Progenitor cell of endocrine pancreas (in vitro differentiated cells): ENCODE results near the gene SNAPC1. TPM values are rescaled to one million over a fixed set of nuclear protein-coding genes. Genes with fewer than 3 reads are reported as not detected.

Source experiments
- DNase-seq: peaks from one replicate; pipeline ENCODE4 v3.0.0; 2021; ENCODE audit warnings: low spot score; ENCODE audit not compliant: unreplicated experiment
- H3K27ac Mint-ChIP-seq: 2 replicates; pipeline ENCODE4 v1.8.0; 2021; ENCODE audit warnings: mild to moderate bottlenecking, moderate library complexity, mixed read lengths
- H3K27me3 Mint-ChIP-seq: 2 replicates; pipeline ENCODE4 v1.8.0; 2021; ENCODE audit warnings: mixed read lengths
- H3K36me3 Mint-ChIP-seq: 2 replicates; pipeline ENCODE4 v1.8.0; 2022; ENCODE audit warnings: mixed read lengths; ENCODE audit not compliant: insufficient read depth
- H3K4me1 Mint-ChIP-seq: 2 replicates; pipeline ENCODE4 v1.8.0; 2021; ENCODE audit warnings: low read depth, mixed read lengths
- H3K4me3 Mint-ChIP-seq: 2 replicates; pipeline ENCODE4 v1.8.0; 2021; ENCODE audit warnings: low read depth, mild to moderate bottlenecking, moderate library complexity, mixed read lengths
- H3K9me3 Mint-ChIP-seq: 2 replicates; pipeline ENCODE4 v1.8.0; 2021; ENCODE audit warnings: low read depth, mixed read lengths
- total RNA-seq: library from RNA; stranded (reverse); gene quantifications from 2 replicates; pipeline ENCODE4 v1.2.1, GENCODE V29; 2021
- TF ChIP-seq, protein P1 (sequence below): fragments of 200-600 bp; sonication (generic); IDR thresholded peaks from one replicate; pipeline ENCODE4 v1.5.0; 2021; ENCODE audit warnings: antibody characterized with exemption, mild to moderate bottlenecking; ENCODE audit not compliant: unreplicated experiment

Gene SNAPC1
- total RNA-seq, 1 donor from 2014 or later: 4.9 TPM

GRCh38 chr14:61719344-61720293, 42.6 kb upstream of the SNAPC1 start:
- no peak for DNase-seq
- Mint-ChIP-seq H3K27ac (peak overlapping the region; percentile 79), H3K9me3 (no peaks in the 10 kb centered on the region)

GRCh38 chr14:61720294-61720661, 41.9 kb upstream of the SNAPC1 start:
- H3K27ac Mint-ChIP-seq: peak overlapping the region; percentile 79
- TF ChIP-seq, protein P1, sequence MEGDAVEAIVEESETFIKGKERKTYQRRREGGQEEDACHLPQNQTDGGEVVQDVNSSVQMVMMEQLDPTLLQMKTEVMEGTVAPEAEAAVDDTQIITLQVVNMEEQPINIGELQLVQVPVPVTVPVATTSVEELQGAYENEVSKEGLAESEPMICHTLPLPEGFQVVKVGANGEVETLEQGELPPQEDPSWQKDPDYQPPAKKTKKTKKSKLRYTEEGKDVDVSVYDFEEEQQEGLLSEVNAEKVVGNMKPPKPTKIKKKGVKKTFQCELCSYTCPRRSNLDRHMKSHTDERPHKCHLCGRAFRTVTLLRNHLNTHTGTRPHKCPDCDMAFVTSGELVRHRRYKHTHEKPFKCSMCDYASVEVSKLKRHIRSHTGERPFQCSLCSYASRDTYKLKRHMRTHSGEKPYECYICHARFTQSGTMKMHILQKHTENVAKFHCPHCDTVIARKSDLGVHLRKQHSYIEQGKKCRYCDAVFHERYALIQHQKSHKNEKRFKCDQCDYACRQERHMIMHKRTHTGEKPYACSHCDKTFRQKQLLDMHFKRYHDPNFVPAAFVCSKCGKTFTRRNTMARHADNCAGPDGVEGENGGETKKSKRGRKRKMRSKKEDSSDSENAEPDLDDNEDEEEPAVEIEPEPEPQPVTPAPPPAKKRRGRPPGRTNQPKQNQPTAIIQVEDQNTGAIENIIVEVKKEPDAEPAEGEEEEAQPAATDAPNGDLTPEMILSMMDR: no peak
- H3K4me3 Mint-ChIP-seq: no peak overlapping the region
- peaks cover 17% of the 10 kb centered on the region for H3K36me3 Mint-ChIP-seq
- no peaks in the 10 kb centered on the region for H3K9me3 Mint-ChIP-seq
- peaks cover 17% of the 10 kb centered on the region for H3K4me1 Mint-ChIP-seq
- no peak for DNase-seq
- H3K27me3 Mint-ChIP-seq: no peaks in the 10 kb centered on the region

More at GRCh38 chr14:61719344-61720293, 42.6 kb upstream of the SNAPC1 start:
- TF ChIP-seq, protein P1: no peak
- Mint-ChIP-seq H3K4me1 (peaks cover 18% of the 10 kb centered on the region), H3K36me3 (peaks cover 13% of the 10 kb centered on the region), H3K4me3 (no peak overlapping the region), H3K27me3 (no peaks in the 10 kb centered on the region)

- TF ChIP-seq, protein P1: no peak
- Mint-ChIP-seq H3K9me3 (no peaks in the 10 kb centered on the region), H3K36me3 (peaks cover 17% of the 10 kb centered on the region), H3K27me3 (no peaks in the 10 kb centered on the region), H3K4me3 (no peak overlapping the region), H3K27ac (no peak overlapping the region), H3K4me1 (peaks cover 17% of the 10 kb centered on the region)
- no peak for DNase-seq
Measured at GRCh38 chr14:61720741-61721140, 41.5 kb upstream of the SNAPC1 start.

DNA sequence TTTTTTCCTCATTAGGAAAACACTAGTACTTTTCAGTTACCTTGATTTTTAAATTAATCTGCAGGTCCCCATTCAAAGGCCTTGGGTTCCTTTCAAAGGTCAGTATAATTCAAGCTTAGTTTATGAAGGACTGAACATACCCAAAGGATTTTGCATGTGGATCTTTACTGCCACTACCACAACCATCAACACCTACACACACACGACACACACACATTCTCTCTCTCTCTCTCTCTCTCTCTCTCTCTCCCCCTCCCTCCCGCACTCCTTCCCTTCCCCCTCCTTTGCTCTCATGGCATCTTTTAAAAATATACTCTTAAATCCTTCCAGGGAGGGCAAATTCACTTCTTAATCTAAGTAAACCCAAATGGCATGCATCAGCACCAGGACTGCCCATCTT, 38.1 kb upstream of the SNAPC1 start:
- H3K27ac Mint-ChIP-seq: no peak overlapping the region
- H3K4me1 Mint-ChIP-seq: peaks cover 7% of the 10 kb centered on the region
- no peaks in the 10 kb centered on the region for H3K27me3 Mint-ChIP-seq
- H3K4me3 Mint-ChIP-seq: no peak overlapping the region
- no peaks in the 10 kb centered on the region for H3K9me3 Mint-ChIP-seq
- H3K36me3 Mint-ChIP-seq: peaks cover 28% of the 10 kb centered on the region
- TF ChIP-seq, protein P1: no peak
- DNase-seq: no peak

DNA sequence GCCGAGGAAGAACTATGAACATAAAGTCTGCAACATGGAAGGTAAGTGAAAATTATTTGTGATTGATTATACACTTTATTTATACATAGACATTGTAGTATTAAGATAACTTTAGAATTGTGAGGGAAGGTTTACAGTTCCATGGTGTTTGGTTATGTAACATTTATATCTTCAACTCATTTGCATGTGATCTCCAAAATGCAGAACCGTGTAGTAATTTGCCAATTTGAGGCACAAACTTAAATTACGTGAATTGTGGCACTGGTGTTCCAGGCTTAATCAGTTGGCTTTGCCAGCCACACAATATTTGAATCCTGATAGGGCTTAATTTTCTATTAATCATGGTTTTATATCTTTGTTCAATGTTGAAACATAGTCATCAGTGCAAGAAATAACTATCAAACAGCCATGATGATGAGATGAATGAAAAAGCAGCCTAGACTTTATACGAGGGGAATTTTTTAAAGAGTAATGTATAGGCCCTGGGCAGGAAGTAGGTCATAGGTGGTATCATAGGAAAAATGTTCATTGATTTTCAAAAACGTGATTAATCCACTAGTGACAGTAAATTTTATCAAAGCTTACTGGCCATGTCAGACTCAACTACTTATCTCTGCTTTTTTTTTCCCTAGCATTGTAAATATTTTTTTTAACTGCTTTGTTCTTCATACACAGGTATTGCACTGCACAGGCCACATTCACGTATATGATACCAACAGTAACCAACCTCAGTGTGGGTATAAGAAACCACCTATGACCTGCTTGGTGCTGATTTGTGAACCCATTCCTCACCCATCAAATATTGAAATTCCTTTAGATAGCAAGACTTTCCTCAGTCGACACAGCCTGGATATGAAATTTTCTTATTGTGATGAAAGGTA, 35.2 kb upstream of the SNAPC1 start:
- Mint-ChIP-seq H3K4me1 (no peaks in the 10 kb centered on the region), H3K27ac (no peak overlapping the region), H3K9me3 (no peaks in the 10 kb centered on the region), H3K36me3 (peaks cover 33% of the 10 kb centered on the region), H3K4me3 (no peak overlapping the region), H3K27me3 (no peaks in the 10 kb centered on the region)
- DNase-seq: no peak
- TF ChIP-seq, protein P1: no peak
